Astrocyte of the spinal cord (primary cell): Measurements from ENCODE around the gene KLHL29.

ENCODE experiments used
- DNase-seq: peaks from one replicate; pipeline ENCODE4 v3.0.0; 2011; ENCODE audit warnings: low read depth, low spot score
- H3K4me3 ChIP-seq: 2 replicates; pipeline ENCODE4 v1.5.1; 2011; ENCODE audit warnings: low read depth, mild to moderate bottlenecking, low read length, moderate library complexity
- CTCF ChIP-seq: IDR thresholded peaks from 2 replicates; pipeline ENCODE4 v1.5.1; 2012; ENCODE audit warnings: low read depth, mild to moderate bottlenecking, low read length, inconsistent platforms
- in situ Hi-C: cut with HindIII; loops from 2 replicates; pipeline ENCODE4 v1.10.0; 2017; ENCODE audit warnings: low sequenced_read_pairs

Gene KLHL29

GRCh38 chr2:23601301-23601965, 216.5 kb downstream of the KLHL29 start:
- no peak for TF ChIP-seq CTCF
- H3K4me3 ChIP-seq, result no peak overlapping the region
- in situ Hi-C loops, result no loop called here
- peak; percentile 42 for DNase-seq

GRCh38 chr2:23602116-23602515, 217.1 kb downstream of the KLHL29 start:
- H3K4me3 ChIP-seq, result no peak overlapping the region
- no peak for TF ChIP-seq CTCF
- in situ Hi-C loops, result no loop called here
- DNase-seq, result peak; percentile 88

GRCh38 chr2:23603156-23603555, 218.2 kb downstream of the KLHL29 start:
- in situ Hi-C loops, result no loop called here
- TF ChIP-seq CTCF, result no peak
- DNase-seq, result no peak
- no peak overlapping the region for H3K4me3 ChIP-seq

GRCh38 chr2:23603581-23603980, 218.6 kb downstream of the KLHL29 start:
- in situ Hi-C loops, result no loop called here
- no peak for TF ChIP-seq CTCF
- no peak overlapping the region for H3K4me3 ChIP-seq
- DNase-seq, result no peak

- H3K4me3 ChIP-seq, result no peak overlapping the region
- no peak for DNase-seq
- in situ Hi-C loops, result no loop called here
- TF ChIP-seq CTCF, result no peak
Observed at GRCh38 chr2:23604731-23605130, 219.8 kb downstream of the KLHL29 start.

GRCh38 chr2:23605236-23605635, 220.3 kb downstream of the KLHL29 start:
- in situ Hi-C loops, result no loop called here
- TF ChIP-seq CTCF, result no peak
- DNase-seq, result no peak
- H3K4me3 ChIP-seq, result no peak overlapping the region
